Measurements from ENCODE around the gene B4GALNT4.
A peak's percentile ranks its signal among the peaks of the same experiment; 100 is the strongest.
"Not testable (repeated sequence)": the region's sequence is repeated elsewhere in the genome, so short reads cannot be mapped to it uniquely, and the experiment has no call there.

The B4GALNT4 gene

GRCh38 chr11:394034-394857, 24.9 kb downstream of the B4GALNT4 start, which contains the start of gene PKP3:
TSS of gene PKP3 (plus strand) at chr11:394209. CDS start at chr11:394293, 84 bp downstream.
- DNase-seq: no peak

- DNase-seq: no peak
Measured at GRCh38 chr11:394858-395655, 25.8 kb downstream of the B4GALNT4 start.

- DNase-seq: no peak
Measured at GRCh38 chr11:395866-396265, 26.6 kb downstream of the B4GALNT4 start.

DNA sequence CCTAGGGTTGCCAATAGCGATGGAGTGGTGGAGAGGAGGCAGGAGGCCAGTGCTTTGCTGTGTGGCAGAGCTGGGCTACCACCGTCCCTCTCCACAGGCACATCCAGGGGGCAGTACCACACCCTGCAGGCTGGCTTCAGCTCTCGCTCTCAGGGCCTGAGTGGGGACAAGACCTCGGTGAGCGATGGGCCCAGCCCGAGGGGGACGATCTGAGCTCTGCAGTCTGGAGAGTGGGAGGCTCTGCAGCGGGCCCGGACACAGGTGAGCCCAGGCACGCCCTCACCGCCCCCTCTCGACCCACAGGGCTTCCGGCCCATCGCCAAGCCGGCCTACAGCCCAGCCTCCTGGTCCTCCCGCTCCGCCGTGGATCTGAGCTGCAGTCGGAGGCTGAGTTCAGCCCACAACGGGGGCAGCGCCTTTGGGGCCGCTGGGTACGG, 27.2 kb downstream of the B4GALNT4 start:
- DNase-seq: peak; percentile 26

DNA sequence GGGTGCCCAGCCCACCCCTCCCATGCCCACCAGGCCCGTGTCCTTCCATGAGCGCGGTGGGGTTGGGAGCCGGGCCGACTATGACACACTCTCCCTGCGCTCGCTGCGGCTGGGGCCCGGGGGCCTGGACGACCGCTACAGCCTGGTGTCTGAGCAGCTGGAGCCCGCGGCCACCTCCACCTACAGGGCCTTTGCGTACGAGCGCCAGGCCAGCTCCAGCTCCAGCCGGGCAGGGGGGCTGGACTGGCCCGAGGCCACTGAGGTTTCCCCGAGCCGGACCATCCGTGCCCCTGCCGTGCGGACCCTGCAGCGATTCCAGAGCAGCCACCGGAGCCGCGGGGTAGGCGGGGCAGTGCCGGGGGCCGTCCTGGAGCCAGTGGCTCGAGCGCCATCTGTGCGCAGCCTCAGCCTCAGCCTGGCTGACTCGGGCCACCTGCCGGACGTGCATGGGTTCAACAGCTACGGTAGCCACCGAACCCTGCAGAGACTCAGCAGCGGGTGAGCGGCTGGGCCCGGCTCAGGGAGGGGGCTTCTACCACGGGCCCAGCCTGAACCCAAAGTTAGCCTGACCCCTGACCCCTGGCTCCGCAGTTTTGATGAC, 27.7 kb downstream of the B4GALNT4 start:
- peak; percentile 28 for DNase-seq

- no peak for DNase-seq
Measured at GRCh38 chr11:398826-399225, 29.5 kb downstream of the B4GALNT4 start.

DNA sequence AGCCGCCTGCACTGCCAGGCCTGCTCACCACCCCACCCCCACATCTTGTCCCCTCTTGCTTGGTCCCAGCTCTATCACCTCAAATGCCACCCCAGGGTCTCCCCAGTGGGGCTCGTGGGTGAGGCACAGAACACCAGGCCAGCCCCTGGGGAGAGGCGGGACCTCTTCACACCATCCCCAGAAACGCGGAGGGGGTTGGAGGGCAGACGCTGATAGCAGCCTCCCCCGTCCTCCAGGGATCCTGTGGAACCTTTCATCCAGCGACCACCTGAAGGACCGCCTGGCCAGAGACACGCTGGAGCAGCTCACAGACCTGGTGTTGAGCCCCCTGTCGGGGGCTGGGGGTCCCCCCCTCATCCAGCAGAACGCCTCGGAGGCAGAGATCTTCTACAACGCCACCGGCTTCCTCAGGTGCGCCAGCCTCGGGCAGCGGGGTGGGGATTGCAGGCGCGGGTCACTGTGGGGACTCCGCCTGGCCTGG, 30.5 kb downstream of the B4GALNT4 start:
- no peak for DNase-seq

DNA sequence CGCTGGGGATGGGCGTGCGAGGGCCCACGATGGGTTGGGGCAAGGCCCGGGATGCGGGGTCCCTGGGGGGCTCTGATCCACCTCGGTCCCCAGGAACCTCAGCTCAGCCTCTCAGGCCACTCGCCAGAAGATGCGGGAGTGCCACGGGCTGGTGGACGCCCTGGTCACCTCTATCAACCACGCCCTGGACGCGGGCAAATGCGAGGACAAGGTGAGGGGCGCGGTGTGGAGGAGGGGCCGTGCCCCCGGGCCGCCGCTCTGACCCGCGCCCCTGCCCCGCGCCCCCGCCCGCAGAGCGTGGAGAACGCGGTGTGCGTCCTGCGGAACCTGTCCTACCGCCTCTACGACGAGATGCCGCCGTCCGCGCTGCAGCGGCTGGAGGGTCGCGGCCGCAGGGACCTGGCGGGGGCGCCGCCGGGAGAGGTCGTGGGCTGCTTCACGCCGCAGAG, 31.0 kb downstream of the B4GALNT4 start:
- no peak for DNase-seq

- not testable (repeated sequence) for DNase-seq
Measured at GRCh38 chr11:401196-401595, 31.9 kb downstream of the B4GALNT4 start.

DNA sequence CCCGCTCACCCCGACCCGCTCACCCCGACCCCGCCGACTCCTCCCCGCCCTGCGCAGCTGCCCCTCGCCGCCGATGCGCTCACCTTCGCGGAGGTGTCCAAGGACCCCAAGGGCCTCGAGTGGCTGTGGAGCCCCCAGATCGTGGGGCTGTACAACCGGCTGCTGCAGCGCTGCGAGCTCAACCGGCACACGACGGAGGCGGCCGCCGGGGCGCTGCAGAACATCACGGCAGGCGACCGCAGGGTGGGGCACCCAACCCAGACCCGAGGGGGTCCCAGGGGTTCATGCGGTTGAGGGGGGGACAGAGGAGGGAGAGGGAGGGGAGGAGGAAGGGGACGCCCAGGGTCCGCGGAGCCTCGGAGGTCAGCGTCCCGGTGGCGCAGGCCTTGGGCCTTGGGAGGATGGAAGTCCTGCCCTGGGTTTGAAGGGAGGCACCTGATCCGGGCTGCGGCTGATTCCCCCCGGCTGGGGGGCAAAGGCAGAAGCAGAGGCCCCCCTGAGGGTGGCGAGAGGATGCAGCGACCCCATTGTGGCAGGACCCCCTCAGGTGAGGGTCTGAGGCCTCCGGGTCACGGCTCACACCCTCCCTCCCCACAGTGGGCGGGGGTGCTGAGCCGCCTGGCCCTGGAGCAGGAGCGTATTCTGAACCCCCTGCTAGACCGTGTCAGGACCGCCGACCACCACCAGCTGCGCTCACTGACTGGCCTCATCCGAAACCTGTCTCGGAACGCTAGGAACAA, 33.9 kb downstream of the B4GALNT4 start:
- no peak for DNase-seq

DNA sequence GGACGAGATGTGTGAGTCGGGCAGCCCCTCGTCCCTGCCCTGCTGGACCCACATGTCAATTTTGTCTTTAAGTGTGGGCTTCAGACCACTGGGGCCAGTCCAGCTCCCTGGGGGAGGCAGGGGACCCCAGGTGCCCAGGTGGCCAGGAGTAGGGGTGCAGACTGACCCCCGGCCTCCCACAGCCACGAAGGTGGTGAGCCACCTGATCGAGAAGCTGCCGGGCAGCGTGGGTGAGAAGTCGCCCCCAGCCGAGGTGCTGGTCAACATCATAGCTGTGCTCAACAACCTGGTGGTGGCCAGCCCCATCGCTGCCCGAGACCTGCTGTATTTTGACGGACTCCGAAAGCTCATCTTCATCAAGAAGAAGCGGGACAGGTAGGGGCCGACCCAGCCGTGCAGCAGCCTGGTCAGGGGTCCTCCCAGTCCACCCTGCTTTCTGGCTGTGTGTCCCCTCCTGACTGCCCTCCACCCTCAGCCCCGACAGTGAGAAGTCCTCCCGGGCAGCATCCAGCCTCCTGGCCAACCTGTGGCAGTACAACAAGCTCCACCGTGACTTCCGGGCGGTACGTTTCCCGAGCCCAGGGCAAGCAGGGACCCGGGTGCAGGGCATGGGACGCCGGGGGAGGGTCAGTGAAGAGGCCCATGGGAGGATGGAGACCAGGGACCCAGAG, 34.6 kb downstream of the B4GALNT4 start:
- no peak for DNase-seq

DNA sequence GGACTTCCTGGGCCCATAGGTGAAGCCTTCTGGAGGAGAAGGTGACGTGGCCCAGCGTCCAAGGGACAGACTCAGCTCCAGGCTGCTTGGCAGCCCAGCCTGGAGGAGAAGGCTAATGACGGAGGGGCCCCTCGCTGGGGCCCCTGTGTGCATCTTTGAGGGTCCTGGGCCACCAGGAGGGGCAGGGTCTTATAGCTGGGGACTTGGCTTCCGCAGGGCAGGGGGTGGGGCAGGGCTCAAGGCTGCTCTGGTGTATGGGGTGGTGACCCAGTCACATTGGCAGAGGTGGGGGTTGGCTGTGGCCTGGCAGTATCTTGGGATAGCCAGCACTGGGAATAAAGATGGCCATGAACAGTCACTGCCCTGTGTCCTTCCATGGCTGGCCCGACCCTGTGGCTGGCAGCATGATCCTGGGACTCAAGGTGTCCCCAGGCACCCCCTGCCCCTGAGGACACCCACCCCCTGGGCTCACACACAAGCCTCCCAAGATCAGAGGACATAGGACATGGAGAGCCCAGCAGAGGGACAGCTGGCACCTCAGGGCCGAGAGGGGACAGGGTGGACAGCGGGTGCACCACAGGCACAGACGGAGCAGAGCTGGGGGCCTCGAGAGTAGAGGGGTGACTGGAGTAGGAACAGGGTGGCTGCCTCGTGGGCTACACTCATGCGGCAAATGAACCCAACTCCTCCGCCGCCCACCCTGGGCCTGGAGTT, 35.4 kb downstream of the B4GALNT4 start:
- DNase-seq: no peak

GRCh38 chr11:405323-405953, 36.1 kb downstream of the B4GALNT4 start:
- no peak for DNase-seq

DNA sequence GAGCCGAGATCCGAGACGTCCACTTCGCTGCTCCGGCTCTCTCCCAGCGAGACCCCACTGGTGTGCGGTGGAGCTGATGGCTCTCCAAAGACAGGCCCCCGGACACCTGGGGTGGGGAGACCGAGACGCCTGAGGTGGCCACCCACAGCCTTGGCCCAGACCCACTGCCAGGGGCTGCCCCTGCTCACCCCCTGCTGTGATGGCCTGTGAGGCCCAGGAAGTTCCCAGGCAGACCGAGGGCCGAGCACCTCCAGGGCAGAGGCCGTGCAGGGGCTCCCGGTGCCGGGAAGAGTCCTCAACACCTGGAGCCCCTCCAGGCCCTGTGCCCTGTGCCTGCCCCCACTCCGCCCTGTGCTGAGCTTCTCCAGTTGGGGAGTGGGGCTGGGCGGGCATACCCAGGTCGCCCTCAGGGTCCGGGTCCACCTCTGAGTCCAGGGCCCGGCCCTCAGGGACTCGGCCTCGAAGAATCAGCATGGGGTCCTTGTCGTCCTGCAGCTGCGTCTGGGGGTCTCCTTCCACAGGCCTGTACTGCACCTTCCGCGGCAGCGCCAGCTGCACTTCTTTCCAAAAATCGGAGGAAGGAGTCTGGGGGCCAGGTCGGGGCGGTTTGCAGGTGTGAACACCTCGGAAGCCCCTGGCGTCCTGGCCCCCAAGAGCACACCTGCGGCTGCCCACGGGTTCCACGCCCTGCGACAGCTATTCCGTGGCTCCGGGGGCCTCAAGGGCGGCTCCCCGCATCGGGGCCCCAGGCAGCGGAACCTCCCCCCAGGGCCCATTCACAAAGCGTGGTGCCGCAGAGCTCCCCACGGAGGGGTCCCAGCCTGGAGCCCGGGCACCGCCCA, 36.9 kb downstream of the B4GALNT4 start:
- DNase-seq: no peak

DNA sequence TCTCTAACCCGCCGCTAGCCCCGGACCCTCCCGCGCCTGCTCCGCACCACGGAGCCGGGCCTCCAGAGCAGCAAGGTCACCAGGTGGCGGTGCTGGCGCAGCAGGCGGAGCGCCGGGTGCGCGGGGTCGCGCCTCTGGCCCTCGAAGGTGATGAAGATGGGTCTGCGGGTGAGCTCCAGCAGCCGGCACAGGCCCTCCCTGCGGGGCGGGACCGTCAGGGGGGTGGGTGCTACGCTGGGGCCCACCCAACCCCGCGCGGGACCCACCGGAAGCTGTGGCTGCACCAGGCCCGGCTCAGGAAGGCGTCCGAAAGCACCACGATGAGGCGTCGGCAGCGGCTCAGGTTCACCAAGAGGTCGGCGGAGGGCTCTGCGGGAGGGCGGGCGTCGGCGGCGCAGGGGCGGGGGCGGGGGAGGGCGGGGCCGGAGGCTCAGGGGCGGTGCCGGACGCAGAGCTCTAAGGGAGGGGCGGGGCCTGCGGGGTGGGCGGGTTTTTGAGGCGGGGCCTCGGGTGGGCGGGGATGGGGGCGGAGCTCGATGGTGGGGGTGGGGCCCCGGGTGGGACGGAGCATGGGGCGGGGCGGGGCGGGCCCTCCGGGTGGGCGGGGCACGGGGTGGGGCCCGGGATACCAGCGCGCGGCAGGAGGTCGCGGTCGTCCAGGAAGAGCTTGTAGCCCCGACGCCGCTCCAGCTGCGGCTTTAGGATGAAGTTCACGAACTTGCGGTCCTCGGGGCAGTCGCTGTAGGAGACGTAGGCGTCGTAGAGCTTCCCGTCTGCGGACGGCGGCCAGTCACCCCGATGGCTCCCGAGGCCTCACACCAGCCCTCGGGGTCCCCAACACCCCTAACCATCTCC, 37.7 kb downstream of the B4GALNT4 start:
- no peak for DNase-seq

- DNase-seq: no peak
Measured at GRCh38 chr11:407651-408123, 38.4 kb downstream of the B4GALNT4 start.

DNA sequence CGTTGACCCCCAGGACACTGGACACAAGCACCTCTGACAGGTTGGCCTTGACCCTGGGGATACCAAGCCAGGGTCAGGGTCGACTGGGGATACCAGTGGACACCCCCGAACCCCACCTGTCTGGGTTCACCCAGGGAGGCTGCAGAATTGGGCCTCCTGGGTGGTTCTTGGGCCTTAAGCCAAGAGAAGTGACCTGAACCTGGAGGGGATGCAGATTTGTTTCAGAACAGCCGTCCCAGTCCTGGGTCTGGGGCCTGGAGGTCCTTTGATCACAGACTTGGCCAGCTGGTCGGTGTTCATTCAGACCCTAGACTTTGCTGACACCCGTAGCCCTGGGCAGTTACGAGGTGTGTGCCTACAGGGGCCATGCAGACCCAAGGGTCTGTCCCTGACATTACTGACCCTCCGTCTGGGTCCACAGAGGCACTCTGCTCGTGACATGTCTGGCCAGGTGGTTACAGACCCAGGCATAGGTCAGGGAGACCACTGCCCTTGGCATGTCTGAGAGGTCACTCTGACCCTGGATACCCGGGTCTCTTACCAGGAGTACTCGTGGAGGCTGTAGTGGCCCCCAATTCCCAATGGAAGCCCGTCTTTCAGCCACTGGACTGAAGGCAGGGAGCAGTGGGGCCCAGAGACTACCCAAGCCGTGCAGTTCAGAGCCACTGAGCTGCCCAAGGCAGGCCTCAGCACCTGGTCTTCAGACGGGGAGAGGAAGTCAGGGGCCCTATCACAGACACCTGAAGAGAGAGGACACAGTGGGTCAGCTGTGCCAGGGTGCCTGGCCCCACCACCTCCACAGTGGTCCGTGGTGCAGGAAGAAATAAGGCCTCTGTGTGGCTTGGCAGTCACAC, 39.1 kb downstream of the B4GALNT4 start:
- DNase-seq: no peak

All from NCI-H1092 treated with DMSO at 0.1 percent for 48 hours (cell line).